DND-41 (cell line): ENCODE results near the gene OPN1SW.

ENCODE experiments used
- ATAC-seq: fragments of 200-7000 bp; cut with Tn5 transposase; 3 replicates; pipeline ENCODE4 v1.9.1; 2021; ENCODE audit warnings: low read depth; ENCODE audit not compliant: insufficient read depth
- DNase-seq: peaks from one replicate; pipeline ENCODE4 v3.0.0-alpha.2; 2020
- H2AFZ ChIP-seq: 2 replicates; pipeline ENCODE4 v1.6.0; 2012; ENCODE audit warnings: low read depth, low read length
- H3K27ac ChIP-seq: 2 replicates; pipeline ENCODE4 v1.5.1; 2012; ENCODE audit warnings: low read length, inconsistent platforms
- H3K27me3 ChIP-seq: fragments of 200-600 bp; sonication (generic); 2 replicates; pipeline ENCODE4 v1.6.0; 2012; ENCODE audit warnings: low read length, mild to moderate bottlenecking, inconsistent platforms; ENCODE audit not compliant: insufficient read depth, poor library complexity
- H3K36me3 ChIP-seq: 2 replicates; pipeline ENCODE4 v1.5.1; 2012; ENCODE audit warnings: low read length, inconsistent platforms; ENCODE audit not compliant: insufficient read depth
- H3K4me1 ChIP-seq: 2 replicates; pipeline ENCODE4 v1.5.1; 2012; ENCODE audit warnings: mild to moderate bottlenecking, low read length; ENCODE audit not compliant: insufficient read depth
- H3K4me2 ChIP-seq: 2 replicates; pipeline ENCODE4 v1.6.0; 2012; ENCODE audit warnings: mild to moderate bottlenecking, moderate library complexity, low read length, inconsistent platforms; ENCODE audit not compliant: insufficient read depth
- H3K4me3 ChIP-seq, 2 experiments: fragments of 200-600 bp in 1 of 2; shearing (Covaris generic) in 1 of 2; 2 replicates each; pipeline ENCODE4 v1.5.1; 2012 to 2016; ENCODE audit warnings: inconsistent platforms in 2 of 2, low read length in 2 of 2, mild to moderate bottlenecking in 2 of 2, low read depth in 1 of 2, moderate library complexity in 1 of 2
- H3K79me2 ChIP-seq: 2 replicates; pipeline ENCODE4 v1.6.0; 2012; ENCODE audit warnings: low read length, inconsistent platforms; ENCODE audit not compliant: insufficient read depth
- H3K9ac ChIP-seq: 2 replicates; pipeline ENCODE4 v1.6.0; 2012; ENCODE audit warnings: low read depth, mild to moderate bottlenecking, inconsistent platforms, low read length, moderate library complexity
- H3K9me3 ChIP-seq: 2 replicates; pipeline ENCODE4 v1.5.1; 2012; ENCODE audit warnings: low read length, moderate library complexity, mild to moderate bottlenecking, inconsistent platforms; ENCODE audit not compliant: insufficient read depth, severe bottlenecking
- H4K20me1 ChIP-seq: 2 replicates; pipeline ENCODE4 v1.6.0; 2012; ENCODE audit warnings: low read length; ENCODE audit not compliant: insufficient read depth
- EZH2 ChIP-seq: IDR thresholded peaks from 3 replicates; pipeline ENCODE4 v1.6.1; 2012; ENCODE audit warnings: borderline replicate concordance, low read depth, mild to moderate bottlenecking, moderate library complexity, low read length, inconsistent platforms; ENCODE audit not compliant: severe bottlenecking
- TF ChIP-seq, protein P1 (sequence below): IDR thresholded peaks from 2 replicates; pipeline ENCODE4 v1.5.1; 2012; ENCODE audit warnings: borderline replicate concordance, low read length, moderate library complexity, mild to moderate bottlenecking; ENCODE audit not compliant: poor library complexity, severe bottlenecking; ENCODE audit errors: extremely low read depth

OPN1SW gene

DNA sequence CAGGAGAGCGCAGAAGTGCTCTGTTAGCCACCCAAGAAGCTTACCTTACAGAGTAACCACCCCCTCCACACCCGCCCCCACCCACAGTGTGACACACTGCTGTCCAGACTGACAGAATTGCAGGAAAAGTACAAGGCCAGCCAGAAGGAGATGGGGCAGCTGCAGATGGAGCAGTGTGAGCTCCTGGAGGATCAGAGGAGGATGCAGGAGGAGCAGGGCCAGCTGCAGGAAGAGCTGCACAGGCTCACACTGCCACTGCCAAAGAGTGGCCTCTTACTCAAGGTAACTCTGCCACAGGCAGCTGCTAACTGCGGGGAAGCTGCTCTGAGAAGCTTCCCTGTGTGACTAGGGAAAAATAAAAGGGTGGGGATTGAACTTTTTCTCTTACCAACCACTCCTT is 33.8 kb upstream of the OPN1SW start:
- Histone ChIP-seq H3K4me2 (no peak overlapping the region), H3K4me3 (no peak overlapping the region), H3K9me3 (no peaks in the 10 kb centered on the region), H3K9ac (no peak overlapping the region), H2AFZ (no peak overlapping the region), H3K27ac (no peak overlapping the region), H3K36me3 (peaks cover 36% of the 10 kb centered on the region), H3K4me1 (no peaks in the 10 kb centered on the region), H3K79me2 (no peaks in the 10 kb centered on the region), H3K27me3 (no peaks in the 10 kb centered on the region), H4K20me1 (no peaks in the 10 kb centered on the region; the same call in 1 of the 2 replicates)
- TF ChIP-seq, protein P1, sequence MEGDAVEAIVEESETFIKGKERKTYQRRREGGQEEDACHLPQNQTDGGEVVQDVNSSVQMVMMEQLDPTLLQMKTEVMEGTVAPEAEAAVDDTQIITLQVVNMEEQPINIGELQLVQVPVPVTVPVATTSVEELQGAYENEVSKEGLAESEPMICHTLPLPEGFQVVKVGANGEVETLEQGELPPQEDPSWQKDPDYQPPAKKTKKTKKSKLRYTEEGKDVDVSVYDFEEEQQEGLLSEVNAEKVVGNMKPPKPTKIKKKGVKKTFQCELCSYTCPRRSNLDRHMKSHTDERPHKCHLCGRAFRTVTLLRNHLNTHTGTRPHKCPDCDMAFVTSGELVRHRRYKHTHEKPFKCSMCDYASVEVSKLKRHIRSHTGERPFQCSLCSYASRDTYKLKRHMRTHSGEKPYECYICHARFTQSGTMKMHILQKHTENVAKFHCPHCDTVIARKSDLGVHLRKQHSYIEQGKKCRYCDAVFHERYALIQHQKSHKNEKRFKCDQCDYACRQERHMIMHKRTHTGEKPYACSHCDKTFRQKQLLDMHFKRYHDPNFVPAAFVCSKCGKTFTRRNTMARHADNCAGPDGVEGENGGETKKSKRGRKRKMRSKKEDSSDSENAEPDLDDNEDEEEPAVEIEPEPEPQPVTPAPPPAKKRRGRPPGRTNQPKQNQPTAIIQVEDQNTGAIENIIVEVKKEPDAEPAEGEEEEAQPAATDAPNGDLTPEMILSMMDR: no peak
- no peak for TF ChIP-seq EZH2
- ATAC-seq: no peak
- DNase-seq: no peak

DNA sequence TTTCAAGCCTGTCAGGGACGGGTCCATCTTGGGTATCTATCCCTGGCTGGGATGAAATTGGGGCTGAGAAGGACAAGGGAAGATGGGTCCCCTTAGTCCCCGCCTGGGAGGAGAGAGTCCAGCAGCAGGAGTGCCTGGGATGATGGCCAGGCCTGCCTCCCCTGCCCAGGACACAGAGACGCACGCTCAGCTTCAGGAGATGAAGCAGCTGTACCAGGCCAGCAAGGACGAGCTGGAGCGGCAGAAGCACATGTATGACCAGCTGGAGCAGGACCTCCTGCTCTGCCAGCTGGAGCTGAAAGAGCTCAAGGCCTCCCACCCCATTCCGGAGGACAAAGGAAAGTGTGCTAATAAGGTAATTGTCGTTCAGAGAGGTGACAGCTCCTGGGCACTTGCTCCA is 31.6 kb upstream of the OPN1SW start:
- H3K27me3 ChIP-seq: no peaks in the 10 kb centered on the region
- no peak overlapping the region for H3K4me3 ChIP-seq
- H3K9ac ChIP-seq: no peak overlapping the region
- H3K36me3 ChIP-seq: peaks cover 41% of the 10 kb centered on the region
- no peaks in the 10 kb centered on the region for H3K9me3 ChIP-seq
- ATAC-seq (no peak), DNase-seq (no peak)
- no peak overlapping the region for H3K27ac ChIP-seq
- H2AFZ ChIP-seq: no peak overlapping the region
- no peak overlapping the region for H3K4me2 ChIP-seq
- TF ChIP-seq, protein P1: no peak
- TF ChIP-seq EZH2: no peak
- H3K79me2 ChIP-seq: no peaks in the 10 kb centered on the region
- no peaks in the 10 kb centered on the region for H4K20me1 ChIP-seq
- H3K4me1 ChIP-seq: no peaks in the 10 kb centered on the region

DNA sequence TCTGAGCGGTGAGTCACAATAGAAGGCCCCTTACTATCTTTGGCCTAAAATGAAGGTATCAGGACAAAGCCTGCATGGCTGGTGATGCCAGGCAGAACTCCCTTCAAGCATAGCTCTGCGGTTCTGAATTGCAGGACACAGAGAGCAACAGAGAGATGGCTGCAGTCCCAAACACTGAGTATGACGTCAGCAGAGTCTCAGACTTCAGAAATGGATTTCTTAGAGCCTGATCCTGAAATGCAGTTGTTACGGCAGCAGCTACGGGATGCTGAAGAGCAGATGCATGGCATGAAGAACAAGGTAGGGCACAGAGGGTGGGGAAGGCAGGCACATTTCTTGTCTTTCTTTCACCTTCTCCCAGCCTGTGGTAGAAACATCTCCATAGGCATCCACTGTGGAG is 29.6 kb upstream of the OPN1SW start:
- Histone ChIP-seq H3K27ac (no peak overlapping the region), H3K4me2 (no peak overlapping the region), H3K27me3 (no peaks in the 10 kb centered on the region), H3K79me2 (no peaks in the 10 kb centered on the region), H2AFZ (no peak overlapping the region), H3K9ac (no peak overlapping the region), H3K9me3 (no peaks in the 10 kb centered on the region), H3K4me3 (no peak overlapping the region), H3K4me1 (no peaks in the 10 kb centered on the region), H4K20me1 (no peaks in the 10 kb centered on the region), H3K36me3 (peaks cover 46% of the 10 kb centered on the region)
- no peak for TF ChIP-seq EZH2
- TF ChIP-seq, protein P1: no peak
- ATAC-seq (no peak), DNase-seq (no peak)

DNA sequence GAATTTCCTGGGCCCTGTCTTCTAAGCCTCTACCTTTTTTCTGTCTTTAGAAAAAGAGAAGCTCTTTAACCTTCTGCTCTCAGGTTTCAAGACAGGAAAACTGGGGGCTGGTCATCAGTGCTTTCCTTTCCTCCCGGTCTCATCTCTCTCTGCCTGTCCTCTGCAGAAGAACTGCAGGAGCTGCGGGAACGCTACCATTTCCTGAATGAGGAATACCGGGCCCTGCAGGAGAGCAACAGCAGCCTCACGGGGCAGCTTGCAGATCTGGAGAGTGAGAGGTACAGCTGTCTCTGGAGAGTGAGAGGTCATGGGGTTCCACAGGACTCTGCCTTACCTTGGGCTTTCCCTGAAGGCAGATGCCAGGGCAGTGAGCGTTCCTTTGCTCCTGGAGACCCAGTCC is 28.9 kb upstream of the OPN1SW start:
- H3K4me3 ChIP-seq: no peak overlapping the region
- H3K27me3 ChIP-seq: no peaks in the 10 kb centered on the region
- H3K4me2 ChIP-seq: no peak overlapping the region
- TF ChIP-seq, protein P1: no peak
- no peak for TF ChIP-seq EZH2
- H3K36me3 ChIP-seq: peaks cover 46% of the 10 kb centered on the region
- no peaks in the 10 kb centered on the region for H3K4me1 ChIP-seq
- DNase-seq (no peak), ATAC-seq (no peak)
- H3K79me2 ChIP-seq: no peaks in the 10 kb centered on the region
- no peaks in the 10 kb centered on the region for H3K9me3 ChIP-seq
- no peak overlapping the region for H3K9ac ChIP-seq
- no peak overlapping the region for H3K27ac ChIP-seq
- H4K20me1 ChIP-seq: no peaks in the 10 kb centered on the region
- no peak overlapping the region for H2AFZ ChIP-seq
